Mesenchymal stem cell (in vitro differentiated cells and primary cell): ENCODE measurements around the gene UPK1B.

Source experiments
- DNase-seq: peaks from one replicate; pipeline ENCODE4 v3.0.0-alpha.2; 2013
- H2AFZ ChIP-seq: one replicate; pipeline ENCODE4 v1.6.1; 2013; ENCODE audit warnings: low read depth, mild to moderate bottlenecking, control low read depth, inconsistent platforms, low read length, moderate library complexity
- H2AK5ac ChIP-seq: 2 replicates; pipeline ENCODE4 v1.6.1; 2013; ENCODE audit warnings: low read length, moderate library complexity, mild to moderate bottlenecking, inconsistent platforms; ENCODE audit not compliant: severe bottlenecking
- H2BK120ac ChIP-seq: one replicate; pipeline ENCODE4 v1.6.1; 2013; ENCODE audit warnings: low read depth, mild to moderate bottlenecking, inconsistent platforms, low read length, moderate library complexity
- H2BK12ac ChIP-seq, 2 experiments: one replicate each; pipeline ENCODE4 v1.6.1; 2013; ENCODE audit warnings: inconsistent platforms in 2 of 2, low read length in 2 of 2, mild to moderate bottlenecking in 2 of 2, moderate library complexity in 2 of 2, control low read depth in 1 of 2
- H2BK15ac ChIP-seq: one replicate; pipeline ENCODE4 v1.6.1; 2013; ENCODE audit warnings: mild to moderate bottlenecking, low read depth, inconsistent platforms; ENCODE audit not compliant: poor library complexity, severe bottlenecking
- H2BK5ac ChIP-seq: 2 replicates; pipeline ENCODE4 v1.6.1; 2013; ENCODE audit warnings: low read depth, mild to moderate bottlenecking, low read length, control low read depth, inconsistent platforms; ENCODE audit not compliant: poor library complexity, severe bottlenecking
- H3K14ac ChIP-seq, 2 experiments: one replicate each; pipeline ENCODE4 v1.6.1; 2013; ENCODE audit warnings: inconsistent platforms in 2 of 2, low read length in 2 of 2, control low read depth in 1 of 2, mild to moderate bottlenecking in 1 of 2, moderate library complexity in 1 of 2
- H3K18ac ChIP-seq, 2 experiments: one replicate each; pipeline ENCODE4 v1.6.1; 2013; ENCODE audit warnings: inconsistent platforms in 2 of 2, low read length in 2 of 2, control low read depth in 1 of 2, low read depth in 1 of 2, mild to moderate bottlenecking in 1 of 2
- H3K23ac ChIP-seq, 2 experiments: one replicate each; pipeline ENCODE4 v1.6.1; 2013; ENCODE audit warnings: inconsistent platforms in 2 of 2, low read length in 2 of 2, mild to moderate bottlenecking in 2 of 2, moderate library complexity in 2 of 2, control low read depth in 1 of 2
- H3K27ac ChIP-seq: 2 replicates; pipeline ENCODE4 v1.5.1; 2013; ENCODE audit warnings: mild to moderate bottlenecking, moderate library complexity, low read length, control low read depth, inconsistent platforms; ENCODE audit not compliant: poor library complexity, severe bottlenecking
- H3K27me3 ChIP-seq, 2 experiments: 2 replicates each; pipeline versions ENCODE4 v1.6.1 to v1.7.0; 2013; ENCODE audit warnings: low read length in 2 of 2, mild to moderate bottlenecking in 2 of 2, moderate library complexity in 2 of 2, control low read depth in 1 of 2, inconsistent platforms in 1 of 2; ENCODE audit not compliant: control insufficient read depth in 1 of 2, insufficient read depth in 1 of 2
- H3K36me3 ChIP-seq, 2 experiments: 2 replicates each; pipeline versions ENCODE4 v1.6.1 to v1.7.0; 2013; ENCODE audit warnings: low read length in 2 of 2, control low read depth in 1 of 2, inconsistent platforms in 1 of 2, low read depth in 1 of 2, mild to moderate bottlenecking in 1 of 2; ENCODE audit not compliant: insufficient read depth in 2 of 2, control insufficient read depth in 1 of 2
- H3K4ac ChIP-seq, 2 experiments: one replicate each; pipeline ENCODE4 v1.6.1; 2013; ENCODE audit warnings: inconsistent platforms in 2 of 2, low read length in 2 of 2, mild to moderate bottlenecking in 2 of 2, moderate library complexity in 2 of 2, control low read depth in 1 of 2, low read depth in 1 of 2
- H3K4me1 ChIP-seq: 2 replicates; pipeline ENCODE4 v1.6.1; 2013; ENCODE audit warnings: low read depth, low read length, control low read depth; ENCODE audit not compliant: control insufficient read depth, insufficient read depth
- H3K4me2 ChIP-seq: 2 replicates; pipeline ENCODE4 v1.6.1; 2013; ENCODE audit warnings: low read length, mild to moderate bottlenecking, inconsistent platforms; ENCODE audit not compliant: poor library complexity, severe bottlenecking
- H3K4me3 ChIP-seq, 2 experiments: 2 replicates each; pipeline versions ENCODE4 v1.5.1 to v1.7.0; 2013; ENCODE audit warnings: low read length in 2 of 2, mild to moderate bottlenecking in 2 of 2, control low read depth in 1 of 2, low read depth in 1 of 2; ENCODE audit not compliant: insufficient read depth in 1 of 2
- H3K79me1 ChIP-seq: replicated peaks from 2 replicates; pipeline ENCODE4 v1.6.1; 2013; ENCODE audit warnings: mild to moderate bottlenecking, control low read depth, low read length, inconsistent platforms; ENCODE audit not compliant: poor library complexity, severe bottlenecking
- H3K9ac ChIP-seq: 2 replicates; pipeline ENCODE4 v1.7.0; 2013; ENCODE audit warnings: mild to moderate bottlenecking, low read length, moderate library complexity
- H3K9me3 ChIP-seq: 2 replicates; pipeline ENCODE4 v1.7.0; 2013; ENCODE audit warnings: mild to moderate bottlenecking, low read length; ENCODE audit not compliant: control insufficient read depth
- H4K8ac ChIP-seq: one replicate; pipeline ENCODE4 v1.6.1; 2013; ENCODE audit warnings: inconsistent platforms, mild to moderate bottlenecking, low read length, moderate library complexity
- H4K91ac ChIP-seq: one replicate; pipeline ENCODE4 v1.6.1; 2013; ENCODE audit warnings: mild to moderate bottlenecking, low read length, inconsistent platforms
- WGBS: methylation state at CpG from one replicate; pipeline ENCODE4 v1.1.7; 2013; ENCODE audit warnings: mixed read lengths; 5-methylcytosine and 5-hydroxymethylcytosine counted together

Gene UPK1B

DNA sequence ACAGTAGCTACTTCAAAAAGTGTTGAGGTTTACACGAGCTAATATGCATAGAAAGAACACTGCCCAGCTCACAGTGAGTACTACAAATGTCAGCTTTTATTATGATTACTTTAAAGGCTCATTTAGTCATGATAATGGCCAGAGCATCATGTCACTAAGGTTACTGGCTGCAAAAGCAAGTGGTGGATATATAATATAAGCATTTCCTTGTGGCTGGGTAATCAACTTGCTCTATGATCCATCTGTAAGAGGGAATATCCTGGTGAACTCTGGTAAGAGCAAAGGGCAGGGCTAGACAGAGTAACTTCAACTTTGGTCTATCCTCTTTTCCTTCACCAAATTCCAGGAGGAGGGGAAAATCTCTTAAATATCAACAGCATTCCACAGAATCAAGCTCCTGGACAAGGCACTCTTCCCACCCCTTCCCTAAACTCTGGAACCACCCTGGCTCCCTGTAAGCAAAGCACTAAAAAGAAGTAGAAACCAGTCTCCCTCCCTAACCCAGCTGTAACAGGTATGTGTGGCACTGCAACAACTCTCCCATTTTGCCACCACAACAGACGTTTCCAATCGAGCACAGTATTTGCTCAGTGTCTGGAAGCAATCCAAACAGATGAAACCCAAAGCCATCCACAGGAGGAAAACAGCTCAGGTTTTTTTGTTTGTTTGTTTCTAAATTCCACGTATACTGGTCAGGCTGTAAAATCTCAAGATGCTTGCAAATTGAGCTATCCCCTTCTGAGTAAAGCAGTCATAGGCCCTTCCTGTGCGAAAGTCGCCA, 53.9 kb downstream of the UPK1B start:
- H3K27ac ChIP-seq: no peak overlapping the region
- H4K8ac ChIP-seq: no peak overlapping the region
- no peak overlapping the region for H3K14ac ChIP-seq
- H2AK5ac ChIP-seq: no peak overlapping the region
- H3K9ac ChIP-seq: no peak overlapping the region
- 93% methylated on average over 5 of the region's 6 CpGs for WGBS
- no peak overlapping the region for H3K18ac ChIP-seq
- H3K9me3 ChIP-seq: no peaks in the 10 kb centered on the region
- no peak overlapping the region for H3K23ac ChIP-seq
- no peak overlapping the region for H3K4me3 ChIP-seq
- H4K91ac ChIP-seq: no peak overlapping the region
- H2AFZ ChIP-seq: no peak overlapping the region
- H3K36me3 ChIP-seq: peaks cover 42 to 82% of the 10 kb centered on the region in 2 experiments
- no peak overlapping the region for H2BK12ac ChIP-seq
- no peak overlapping the region for H3K4me2 ChIP-seq
- H3K4me1 ChIP-seq: no peaks in the 10 kb centered on the region
- no peak overlapping the region for H2BK5ac ChIP-seq
- no peak overlapping the region for H2BK15ac ChIP-seq
- H2BK120ac ChIP-seq: no peak overlapping the region
- no peak for DNase-seq
- H3K27me3 ChIP-seq: no peaks in the 10 kb centered on the region
- peaks cover 40% of the 10 kb centered on the region for H3K79me1 ChIP-seq
- no peak overlapping the region for H3K4ac ChIP-seq

DNA sequence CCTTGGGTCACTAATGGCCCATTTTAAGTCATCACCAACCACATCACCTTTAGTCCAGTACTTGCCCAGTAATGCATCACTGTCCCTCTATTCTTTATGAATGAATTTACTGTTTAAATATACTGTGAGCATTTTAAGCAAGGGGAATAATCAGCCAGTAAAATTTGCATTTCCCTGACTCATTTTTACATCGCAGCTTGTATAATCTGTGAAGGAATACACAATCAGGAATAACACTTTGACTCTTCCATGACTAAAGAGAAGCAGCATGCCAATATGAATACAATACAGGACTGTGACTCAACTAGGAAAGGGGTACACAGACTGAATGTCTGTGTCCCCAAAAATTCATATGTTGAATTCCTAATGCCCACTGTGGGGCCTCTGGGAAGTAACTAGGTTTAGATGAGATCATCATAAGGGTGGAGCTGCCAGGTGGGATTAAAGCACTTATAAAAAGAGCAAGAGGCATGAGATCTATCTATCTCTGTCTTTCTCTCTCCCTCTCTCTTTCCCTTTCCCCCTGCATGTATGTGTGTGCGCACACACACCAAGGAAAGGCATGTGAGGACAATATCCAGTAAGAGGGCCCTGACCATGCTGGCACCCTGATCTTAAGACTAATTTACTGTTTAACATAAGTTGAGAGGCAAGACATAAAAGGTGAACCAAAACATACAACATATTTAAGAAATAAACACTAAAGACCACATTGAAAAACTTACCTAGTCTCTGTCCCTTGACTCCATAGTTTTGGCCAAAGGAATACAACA, 55.2 kb downstream of the UPK1B start:
- no peaks in the 10 kb centered on the region for H3K27me3 ChIP-seq
- no peak overlapping the region for H2BK5ac ChIP-seq
- H4K8ac ChIP-seq: no peak overlapping the region
- H2AFZ ChIP-seq: no peak overlapping the region
- no peak overlapping the region for H4K91ac ChIP-seq
- no peak overlapping the region for H2BK15ac ChIP-seq
- no peak for DNase-seq
- H3K18ac ChIP-seq: no peak overlapping the region
- H3K9me3 ChIP-seq: no peaks in the 10 kb centered on the region
- H3K79me1 ChIP-seq: peaks cover 37% of the 10 kb centered on the region
- no peak overlapping the region for H2BK120ac ChIP-seq
- no peak overlapping the region for H3K4me2 ChIP-seq
- no peaks in the 10 kb centered on the region for H3K4me1 ChIP-seq
- WGBS: 95% methylated on average over 2 of the region's 2 CpGs
- H3K27ac ChIP-seq: no peak overlapping the region
- no peak overlapping the region for H3K14ac ChIP-seq
- no peak overlapping the region for H3K23ac ChIP-seq
- H2AK5ac ChIP-seq: no peak overlapping the region
- H3K36me3 ChIP-seq: peaks cover 37 to 78% of the 10 kb centered on the region in 2 experiments
- no peak overlapping the region for H2BK12ac ChIP-seq
- H3K9ac ChIP-seq: no peak overlapping the region
- no peak overlapping the region for H3K4me3 ChIP-seq
- H3K4ac ChIP-seq: no peak overlapping the region

GRCh38 chr3:119229190-119229589, 55.8 kb downstream of the UPK1B start:
- peaks cover 36% of the 10 kb centered on the region for H3K79me1 ChIP-seq
- H3K4ac ChIP-seq: no peak overlapping the region
- no peak overlapping the region for H2BK5ac ChIP-seq
- no peak overlapping the region for H2BK120ac ChIP-seq
- no peak overlapping the region for H4K8ac ChIP-seq
- H2BK15ac ChIP-seq: no peak overlapping the region
- H3K4me3 ChIP-seq: no peak overlapping the region
- no peak for DNase-seq
- H3K9ac ChIP-seq: no peak overlapping the region
- H2AK5ac ChIP-seq: no peak overlapping the region
- H3K18ac ChIP-seq: no peak overlapping the region
- H3K14ac ChIP-seq: no peak overlapping the region
- H3K27me3 ChIP-seq: no peaks in the 10 kb centered on the region
- no peak overlapping the region for H2AFZ ChIP-seq
- no peak overlapping the region for H3K4me2 ChIP-seq
- no peak overlapping the region for H3K23ac ChIP-seq
- H2BK12ac ChIP-seq: no peak overlapping the region
- WGBS: 80% methylated on average over 5 of the region's 7 CpGs
- H3K36me3 ChIP-seq: peaks cover 33 to 76% of the 10 kb centered on the region in 2 experiments
- H3K27ac ChIP-seq: no peak overlapping the region
- H3K4me1 ChIP-seq: no peaks in the 10 kb centered on the region
- H3K9me3 ChIP-seq: no peaks in the 10 kb centered on the region
- H4K91ac ChIP-seq: no peak overlapping the region

GRCh38 chr3:119230071-119230470, 56.7 kb downstream of the UPK1B start:
- no peak overlapping the region for H4K8ac ChIP-seq
- H3K9ac ChIP-seq: no peak overlapping the region
- no peak overlapping the region for H4K91ac ChIP-seq
- no peak overlapping the region for H2BK120ac ChIP-seq
- no peak overlapping the region for H3K23ac ChIP-seq
- H2BK12ac ChIP-seq: no peak overlapping the region
- peaks cover 33 to 72% of the 10 kb centered on the region in 2 experiments for H3K36me3 ChIP-seq
- no peak overlapping the region for H3K27ac ChIP-seq
- H3K4ac ChIP-seq: no peak overlapping the region
- H3K4me2 ChIP-seq: no peak overlapping the region
- no peaks in the 10 kb centered on the region for H3K27me3 ChIP-seq
- WGBS: 97% methylated on average over 7 of the region's 7 CpGs
- H2BK15ac ChIP-seq: no peak overlapping the region
- H2AK5ac ChIP-seq: no peak overlapping the region
- H3K18ac ChIP-seq: no peak overlapping the region
- DNase-seq: no peak
- H3K14ac ChIP-seq: no peak overlapping the region
- no peak overlapping the region for H3K4me3 ChIP-seq
- H2AFZ ChIP-seq: no peak overlapping the region
- H3K4me1 ChIP-seq: no peaks in the 10 kb centered on the region
- peaks cover 36% of the 10 kb centered on the region for H3K79me1 ChIP-seq
- H2BK5ac ChIP-seq: no peak overlapping the region
- no peaks in the 10 kb centered on the region for H3K9me3 ChIP-seq
